ENCODE measurements around the gene NME7.

GRCh38 chr1:169325117-169325516 lies 42.5 kb downstream of the NME7 start:
- TF ChIP-seq, protein P1, sequence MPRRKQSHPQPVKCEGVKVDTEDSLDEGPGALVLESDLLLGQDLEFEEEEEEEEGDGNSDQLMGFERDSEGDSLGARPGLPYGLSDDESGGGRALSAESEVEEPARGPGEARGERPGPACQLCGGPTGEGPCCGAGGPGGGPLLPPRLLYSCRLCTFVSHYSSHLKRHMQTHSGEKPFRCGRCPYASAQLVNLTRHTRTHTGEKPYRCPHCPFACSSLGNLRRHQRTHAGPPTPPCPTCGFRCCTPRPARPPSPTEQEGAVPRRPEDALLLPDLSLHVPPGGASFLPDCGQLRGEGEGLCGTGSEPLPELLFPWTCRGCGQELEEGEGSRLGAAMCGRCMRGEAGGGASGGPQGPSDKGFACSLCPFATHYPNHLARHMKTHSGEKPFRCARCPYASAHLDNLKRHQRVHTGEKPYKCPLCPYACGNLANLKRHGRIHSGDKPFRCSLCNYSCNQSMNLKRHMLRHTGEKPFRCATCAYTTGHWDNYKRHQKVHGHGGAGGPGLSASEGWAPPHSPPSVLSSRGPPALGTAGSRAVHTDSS (tag by site-specific recombination; IDR thresholded peaks at IDR 0.05): no peak
- no peak for TF ChIP-seq ZNF221 (tag by site-specific recombination; IDR thresholded peaks at IDR 0.05; ENCODE audit: borderline replicate concordance)
- TF ChIP-seq, protein P2, sequence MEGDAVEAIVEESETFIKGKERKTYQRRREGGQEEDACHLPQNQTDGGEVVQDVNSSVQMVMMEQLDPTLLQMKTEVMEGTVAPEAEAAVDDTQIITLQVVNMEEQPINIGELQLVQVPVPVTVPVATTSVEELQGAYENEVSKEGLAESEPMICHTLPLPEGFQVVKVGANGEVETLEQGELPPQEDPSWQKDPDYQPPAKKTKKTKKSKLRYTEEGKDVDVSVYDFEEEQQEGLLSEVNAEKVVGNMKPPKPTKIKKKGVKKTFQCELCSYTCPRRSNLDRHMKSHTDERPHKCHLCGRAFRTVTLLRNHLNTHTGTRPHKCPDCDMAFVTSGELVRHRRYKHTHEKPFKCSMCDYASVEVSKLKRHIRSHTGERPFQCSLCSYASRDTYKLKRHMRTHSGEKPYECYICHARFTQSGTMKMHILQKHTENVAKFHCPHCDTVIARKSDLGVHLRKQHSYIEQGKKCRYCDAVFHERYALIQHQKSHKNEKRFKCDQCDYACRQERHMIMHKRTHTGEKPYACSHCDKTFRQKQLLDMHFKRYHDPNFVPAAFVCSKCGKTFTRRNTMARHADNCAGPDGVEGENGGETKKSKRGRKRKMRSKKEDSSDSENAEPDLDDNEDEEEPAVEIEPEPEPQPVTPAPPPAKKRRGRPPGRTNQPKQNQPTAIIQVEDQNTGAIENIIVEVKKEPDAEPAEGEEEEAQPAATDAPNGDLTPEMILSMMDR (tag by site-specific recombination; IDR thresholded peaks at IDR 0.05): no peak
- TF ChIP-seq ZSCAN16 (tag by site-specific recombination; IDR thresholded peaks at IDR 0.05): no peak
- no peak for TF ChIP-seq ZBTB8A (tag by site-specific recombination; IDR thresholded peaks at IDR 0.05)
- no peak for TF ChIP-seq ZNF596 (tag by site-specific recombination; IDR thresholded peaks at IDR 0.05)
- no peak for TF ChIP-seq ZNF837 (tag by site-specific recombination; IDR thresholded peaks at IDR 0.05)
- no peak for TF ChIP-seq ZNF140 (tag by site-specific recombination; IDR thresholded peaks at IDR 0.05)
- TF ChIP-seq, protein P3, sequence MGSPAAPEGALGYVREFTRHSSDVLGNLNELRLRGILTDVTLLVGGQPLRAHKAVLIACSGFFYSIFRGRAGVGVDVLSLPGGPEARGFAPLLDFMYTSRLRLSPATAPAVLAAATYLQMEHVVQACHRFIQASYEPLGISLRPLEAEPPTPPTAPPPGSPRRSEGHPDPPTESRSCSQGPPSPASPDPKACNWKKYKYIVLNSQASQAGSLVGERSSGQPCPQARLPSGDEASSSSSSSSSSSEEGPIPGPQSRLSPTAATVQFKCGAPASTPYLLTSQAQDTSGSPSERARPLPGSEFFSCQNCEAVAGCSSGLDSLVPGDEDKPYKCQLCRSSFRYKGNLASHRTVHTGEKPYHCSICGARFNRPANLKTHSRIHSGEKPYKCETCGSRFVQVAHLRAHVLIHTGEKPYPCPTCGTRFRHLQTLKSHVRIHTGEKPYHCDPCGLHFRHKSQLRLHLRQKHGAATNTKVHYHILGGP (tag by site-specific recombination; IDR thresholded peaks at IDR 0.05): no peak
- no peak for TF ChIP-seq YY1 (tag by site-specific recombination; IDR thresholded peaks at IDR 0.05)
- no peak for TF ChIP-seq ZNF146 (tag by site-specific recombination; IDR thresholded peaks at IDR 0.05)
- TF ChIP-seq ZNF354C (tag by site-specific recombination; IDR thresholded peaks at IDR 0.05; ENCODE audit: borderline replicate concordance, low read depth): no peak
- TF ChIP-seq ZNF335 (tag by site-specific recombination; conservative IDR thresholded peaks at IDR 0.05): no peak

Measured in HEK293 (cell line).